HepG2 (cell line): ENCODE data around the gene PKDREJ. TPM values are rescaled to one million over a fixed set of nuclear protein-coding genes. Genes with fewer than 3 reads are reported as not detected.

Experiments
- ARHGAP35 ChIP-seq: sonication (generic); formaldehyde crosslinking; IDR thresholded peaks from 2 replicates; pipeline ENCODE4 v1.9.0; 2022; ENCODE audit warnings: mild to moderate bottlenecking, inconsistent platforms, moderate library complexity, missing genetic modification reagents, borderline replicate concordance
- BCL6 ChIP-seq: IDR thresholded peaks from 2 replicates; pipeline ENCODE4 v1.6.1; 2016; ENCODE audit warnings: missing genetic modification reagents, missing compliant biosample characterization
- DNMT1 ChIP-seq: sonication (generic); formaldehyde crosslinking; IDR thresholded peaks from 2 replicates; pipeline ENCODE4 v1.5.1; 2020; ENCODE audit warnings: mild to moderate bottlenecking, missing genetic modification reagents
- EZH2 ChIP-seq: conservative IDR thresholded peaks from 2 replicates; pipeline ENCODE4 v1.6.1; 2012; ENCODE audit warnings: mild to moderate bottlenecking, low read depth, low read length, moderate library complexity
- ISX ChIP-seq: sonication (generic); formaldehyde crosslinking; conservative IDR thresholded peaks from 2 replicates; pipeline ENCODE4 v1.5.0; 2020; ENCODE audit warnings: missing genetic modification reagents
- KDM6A ChIP-seq: IDR thresholded peaks from 2 replicates; pipeline ENCODE4 v1.6.1; 2016; ENCODE audit warnings: low read depth
- NFE2L1 ChIP-seq: sonication (generic); formaldehyde crosslinking; IDR thresholded peaks from 2 replicates; pipeline ENCODE4 v1.4.0; 2020; ENCODE audit warnings: missing genetic modification reagents, mild to moderate bottlenecking, borderline replicate concordance
- PCBP1 ChIP-seq: fragments of 200-400 bp; formaldehyde crosslinking; IDR thresholded peaks from 2 replicates; pipeline ENCODE4 v1.6.1; 2017; ENCODE audit warnings: mild to moderate bottlenecking, low read depth, low read length, borderline replicate concordance
- RBFOX2 ChIP-seq: fragments of 200-400 bp; formaldehyde crosslinking; IDR thresholded peaks from 2 replicates; pipeline ENCODE4 v1.6.1; 2017; ENCODE audit warnings: low read depth, mild to moderate bottlenecking, low read length
- ZFP82 ChIP-seq: sonication (generic); formaldehyde crosslinking; IDR thresholded peaks from 2 replicates; pipeline ENCODE4 v1.5.1; 2020; ENCODE audit warnings: mild to moderate bottlenecking, missing genetic modification reagents, borderline replicate concordance
- ZNF124 ChIP-seq: sonication (generic); formaldehyde crosslinking; IDR thresholded peaks from 2 replicates; pipeline ENCODE4 v1.4.0; 2020; ENCODE audit warnings: missing genetic modification reagents
- ZNF367 ChIP-seq: sonication (generic); formaldehyde crosslinking; IDR thresholded peaks from 2 replicates; pipeline ENCODE4 v1.4.0; 2020; ENCODE audit warnings: missing genetic modification reagents, borderline replicate concordance
- ZNF432 ChIP-seq: sonication (generic); formaldehyde crosslinking; IDR thresholded peaks from 2 replicates; pipeline ENCODE4 v1.5.0; 2020; ENCODE audit warnings: missing genetic modification reagents, mild to moderate bottlenecking, borderline replicate concordance
- ZNF501 ChIP-seq: sonication (generic); formaldehyde crosslinking; IDR thresholded peaks from 2 replicates; pipeline ENCODE4 v1.5.1; 2020; ENCODE audit warnings: mild to moderate bottlenecking, moderate library complexity, missing genetic modification reagents
- ZNF552 ChIP-seq: sonication (generic); formaldehyde crosslinking; IDR thresholded peaks from 2 replicates; pipeline ENCODE4 v1.9.0; 2022; ENCODE audit warnings: missing genetic modification reagents, mild to moderate bottlenecking, borderline replicate concordance
- ZNF703 ChIP-seq: sonication (generic); formaldehyde crosslinking; IDR thresholded peaks from 2 replicates; pipeline ENCODE4 v1.5.1; 2020; ENCODE audit warnings: missing genetic modification reagents, mild to moderate bottlenecking, moderate library complexity, borderline replicate concordance
- ZNF737 ChIP-seq: sonication (generic); formaldehyde crosslinking; IDR thresholded peaks from 2 replicates; pipeline ENCODE4 v1.5.0; 2020; ENCODE audit warnings: missing genetic modification reagents, mild to moderate bottlenecking, borderline replicate concordance
- ZNF766 ChIP-seq: sonication (generic); formaldehyde crosslinking; IDR thresholded peaks from 2 replicates; pipeline ENCODE4 v1.5.0; 2020; ENCODE audit warnings: missing genetic modification reagents, borderline replicate concordance
- ZNF883 ChIP-seq: sonication (generic); formaldehyde crosslinking; IDR thresholded peaks from 2 replicates; pipeline ENCODE4 v1.5.1; 2020; ENCODE audit warnings: mild to moderate bottlenecking, missing genetic modification reagents; ENCODE audit errors: not compliant biosample characterization
- polyA plus RNA-seq, 8 experiments: library from polyadenylated mRNA; depleted of rRNA in 3 of 8; stranded (reverse) in 7 of 8; unstranded in 1 of 8; fragments of >200 nt; fragmentation: Illumina TruSeq in 4 of 8; extraction: Trizol in 4 of 8; gene quantifications; 2 replicates each; pipeline versions ENCODE4 v1.2.1 to v1.2.3, GENCODE V29; 2011 to 2016; ENCODE audit warnings: low read depth in 4 of 8, missing spikeins in 1 of 8, mixed read lengths in 1 of 8; ENCODE audit not compliant: insufficient read depth in 1 of 8
- total RNA-seq, 5 experiments: library from RNA; depleted of rRNA; stranded (reverse); fragments of >200 nt; fragmentation: Illumina TruSeq; extraction: Trizol; gene quantifications; 2 replicates each; pipeline ENCODE4 v1.2.3, GENCODE V29; 2016; ENCODE audit warnings: low read depth in 1 of 5
- TF ChIP-seq, protein P1 (sequence below): sonication (generic); formaldehyde crosslinking; IDR thresholded peaks from 2 replicates; pipeline ENCODE4 v1.5.0; 2020; ENCODE audit warnings: missing genetic modification reagents, mild to moderate bottlenecking, borderline replicate concordance
- TF ChIP-seq, protein P2 (sequence below): sonication (generic); formaldehyde crosslinking; conservative IDR thresholded peaks from 2 replicates; pipeline ENCODE4 v1.5.0; 2020; ENCODE audit warnings: missing genetic modification reagents
- TF ChIP-seq, protein P3 (sequence below): sonication (generic); formaldehyde crosslinking; IDR thresholded peaks from 2 replicates; pipeline ENCODE4 v1.4.0; 2020; ENCODE audit warnings: mild to moderate bottlenecking, missing genetic modification reagents
- TF ChIP-seq, protein P4 (sequence below): sonication (generic); formaldehyde crosslinking; IDR thresholded peaks from 2 replicates; pipeline ENCODE4 v1.4.0; 2020; ENCODE audit warnings: low read depth, mild to moderate bottlenecking, missing genetic modification reagents
- TF ChIP-seq, protein P5 (sequence below): sonication (generic); formaldehyde crosslinking; IDR thresholded peaks from 2 replicates; pipeline ENCODE4 v1.5.0; 2020; ENCODE audit warnings: mild to moderate bottlenecking, missing genetic modification reagents, moderate library complexity

PKDREJ gene
- total and polyA plus RNA-seq, 2 of the 13 experiments (the other 11 are each of a cell fraction or from before 2014, with no cell fraction given): not detected

DNA sequence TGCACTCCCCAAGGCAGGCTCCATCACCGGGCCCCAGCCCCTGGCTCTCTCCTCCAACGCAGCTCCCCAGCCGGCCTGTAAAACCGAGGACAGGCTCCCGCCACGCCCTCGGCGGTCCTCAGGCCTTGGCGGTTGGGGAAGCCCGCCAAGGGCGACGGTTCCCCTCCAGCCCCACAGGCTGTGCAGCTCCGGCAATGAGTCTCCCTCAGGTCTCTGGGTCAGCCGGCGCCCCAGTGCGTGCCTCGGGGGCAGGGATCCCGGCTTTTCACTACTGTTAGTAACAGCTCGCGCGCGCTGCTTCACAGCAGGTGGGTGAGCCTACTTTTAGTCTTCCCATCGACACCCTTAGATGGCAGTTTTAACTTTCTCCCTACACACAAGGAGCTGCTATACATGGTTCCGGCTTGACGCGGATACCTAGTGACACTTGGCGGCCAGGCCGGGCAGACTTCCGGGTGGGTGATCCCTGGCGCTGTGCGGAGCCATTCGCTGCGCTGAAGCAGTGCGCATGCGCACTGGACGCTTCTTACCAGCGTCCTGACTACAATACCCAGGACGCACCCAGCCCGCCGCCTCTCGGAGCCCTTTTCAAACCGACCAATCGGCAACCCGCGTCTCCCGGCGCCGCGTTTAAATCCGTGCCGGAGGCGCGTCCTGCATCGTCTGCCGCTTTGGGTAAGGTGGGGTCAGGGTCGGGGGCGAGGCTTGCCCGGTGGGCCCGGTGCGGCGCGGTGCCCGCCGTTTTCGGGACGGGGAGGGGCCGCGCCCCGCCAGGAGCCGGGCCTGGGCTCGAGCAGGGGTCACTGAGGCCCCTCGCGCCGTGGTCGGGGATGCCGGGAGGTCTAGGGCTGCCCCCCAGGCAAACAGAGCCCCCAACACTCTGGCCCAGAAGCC is 33.4 kb upstream of the PKDREJ start, which contains the start of gene GTSE1 (continued):
- TF ChIP-seq ZNF552 (CRISPR knock-in tag) (peak; percentile 69; the same call in 1 of the 2 replicates), ZFP82 (CRISPR knock-in tag) (no peak), EZH2 (no peak), PCBP1 (no peak), ISX (CRISPR knock-in tag) (no peak), BCL6 (CRISPR knock-in tag) (no peak), ZNF432 (CRISPR knock-in tag) (no peak), ZNF703 (CRISPR knock-in tag) (no peak), ZNF501 (peak; percentile 70), DNMT1 (no peak), RBFOX2 (peak; percentile 80), ZNF883 (CRISPR knock-in tag) (no peak), ZNF124 (CRISPR knock-in tag) (no peak), ARHGAP35 (CRISPR knock-in tag) (no peak), NFE2L1 (CRISPR knock-in tag) (no peak), ZNF766 (CRISPR knock-in tag) (peak; percentile 79; the same call in 1 of the 2 replicates), ZNF737 (CRISPR knock-in tag) (no peak), KDM6A (CRISPR knock-in tag) (no peak), ZNF367 (no peak; the same call in 1 of the 2 replicates)
- TF ChIP-seq, protein P1, sequence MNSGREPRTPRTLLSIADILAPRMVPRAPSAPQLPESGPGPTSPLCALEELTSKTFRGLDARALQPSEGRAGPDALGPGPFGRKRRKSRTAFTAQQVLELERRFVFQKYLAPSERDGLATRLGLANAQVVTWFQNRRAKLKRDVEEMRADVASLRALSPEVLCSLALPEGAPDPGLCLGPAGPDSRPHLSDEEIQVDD (CRISPR knock-in tag): no peak
- TF ChIP-seq, protein P2, sequence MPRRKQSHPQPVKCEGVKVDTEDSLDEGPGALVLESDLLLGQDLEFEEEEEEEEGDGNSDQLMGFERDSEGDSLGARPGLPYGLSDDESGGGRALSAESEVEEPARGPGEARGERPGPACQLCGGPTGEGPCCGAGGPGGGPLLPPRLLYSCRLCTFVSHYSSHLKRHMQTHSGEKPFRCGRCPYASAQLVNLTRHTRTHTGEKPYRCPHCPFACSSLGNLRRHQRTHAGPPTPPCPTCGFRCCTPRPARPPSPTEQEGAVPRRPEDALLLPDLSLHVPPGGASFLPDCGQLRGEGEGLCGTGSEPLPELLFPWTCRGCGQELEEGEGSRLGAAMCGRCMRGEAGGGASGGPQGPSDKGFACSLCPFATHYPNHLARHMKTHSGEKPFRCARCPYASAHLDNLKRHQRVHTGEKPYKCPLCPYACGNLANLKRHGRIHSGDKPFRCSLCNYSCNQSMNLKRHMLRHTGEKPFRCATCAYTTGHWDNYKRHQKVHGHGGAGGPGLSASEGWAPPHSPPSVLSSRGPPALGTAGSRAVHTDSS: no peak
- TF ChIP-seq, protein P3, sequence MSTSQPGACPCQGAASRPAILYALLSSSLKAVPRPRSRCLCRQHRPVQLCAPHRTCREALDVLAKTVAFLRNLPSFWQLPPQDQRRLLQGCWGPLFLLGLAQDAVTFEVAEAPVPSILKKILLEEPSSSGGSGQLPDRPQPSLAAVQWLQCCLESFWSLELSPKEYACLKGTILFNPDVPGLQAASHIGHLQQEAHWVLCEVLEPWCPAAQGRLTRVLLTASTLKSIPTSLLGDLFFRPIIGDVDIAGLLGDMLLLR (CRISPR knock-in tag): no peak; the same call in 1 of the 2 replicates
- TF ChIP-seq, protein P4, sequence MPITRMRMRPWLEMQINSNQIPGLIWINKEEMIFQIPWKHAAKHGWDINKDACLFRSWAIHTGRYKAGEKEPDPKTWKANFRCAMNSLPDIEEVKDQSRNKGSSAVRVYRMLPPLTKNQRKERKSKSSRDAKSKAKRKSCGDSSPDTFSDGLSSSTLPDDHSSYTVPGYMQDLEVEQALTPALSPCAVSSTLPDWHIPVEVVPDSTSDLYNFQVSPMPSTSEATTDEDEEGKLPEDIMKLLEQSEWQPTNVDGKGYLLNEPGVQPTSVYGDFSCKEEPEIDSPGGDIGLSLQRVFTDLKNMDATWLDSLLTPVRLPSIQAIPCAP (CRISPR knock-in tag): no peak
- TF ChIP-seq, protein P5, sequence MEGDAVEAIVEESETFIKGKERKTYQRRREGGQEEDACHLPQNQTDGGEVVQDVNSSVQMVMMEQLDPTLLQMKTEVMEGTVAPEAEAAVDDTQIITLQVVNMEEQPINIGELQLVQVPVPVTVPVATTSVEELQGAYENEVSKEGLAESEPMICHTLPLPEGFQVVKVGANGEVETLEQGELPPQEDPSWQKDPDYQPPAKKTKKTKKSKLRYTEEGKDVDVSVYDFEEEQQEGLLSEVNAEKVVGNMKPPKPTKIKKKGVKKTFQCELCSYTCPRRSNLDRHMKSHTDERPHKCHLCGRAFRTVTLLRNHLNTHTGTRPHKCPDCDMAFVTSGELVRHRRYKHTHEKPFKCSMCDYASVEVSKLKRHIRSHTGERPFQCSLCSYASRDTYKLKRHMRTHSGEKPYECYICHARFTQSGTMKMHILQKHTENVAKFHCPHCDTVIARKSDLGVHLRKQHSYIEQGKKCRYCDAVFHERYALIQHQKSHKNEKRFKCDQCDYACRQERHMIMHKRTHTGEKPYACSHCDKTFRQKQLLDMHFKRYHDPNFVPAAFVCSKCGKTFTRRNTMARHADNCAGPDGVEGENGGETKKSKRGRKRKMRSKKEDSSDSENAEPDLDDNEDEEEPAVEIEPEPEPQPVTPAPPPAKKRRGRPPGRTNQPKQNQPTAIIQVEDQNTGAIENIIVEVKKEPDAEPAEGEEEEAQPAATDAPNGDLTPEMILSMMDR: peak; percentile 84
